Aorta (tissue), 4 donors: ENCODE measurements around the gene CES1. TPM values are rescaled to one million over a fixed set of nuclear protein-coding genes. Genes with fewer than 3 reads are reported as not detected.

Experiments used
- polyA plus RNA-seq, 2 donors: library from polyadenylated mRNA; stranded (reverse); fragments of 200-250 nt; gene quantifications; one replicate each; pipeline ENCODE4 v1.2.3, GENCODE V29; 2013
- total RNA-seq, 2 donors: library from RNA; stranded (reverse); fragmentation: NEBNext Ultra II Directional; extraction: Animal tissue kit (Norgen Biotek cat#: 25700); gene quantifications; one replicate each; pipeline ENCODE4 v1.2.1, GENCODE V29; 2021
- donor health status: healthy with polysubstance abuse.
- donor health status: Bipolar disorder and iron deficiency.
- donor health status: DM: no; HTN: no; CAD: no.
- donor health status: DM: yes; HTN: yes; CAD: no.

Gene CES1
- total and polyA plus RNA-seq, 4 donors: 35.2 to 151 (median 65.1) TPM

Other genes with a start within 250 kb of the CES1 start
- gene SLC6A2, start 177.1 kb downstream of the CES1 start, total RNA-seq: under 1 TPM in 1 of 2 donors, not detected in 1; 0.45 TPM
- gene SLC6A2, start 177.1 kb downstream of the CES1 start, polyA plus RNA-seq: under 1 TPM in 1 of 2 donors, not detected in 1; 0.13 TPM
- gene CES5A, start 42.3 kb upstream of the CES1 start, total RNA-seq: not detected
- gene CES5A, start 42.3 kb upstream of the CES1 start, polyA plus RNA-seq: not detected